HepG2 (cell line): Measurements from ENCODE around the gene PARK7. TPM values are rescaled to one million over a fixed set of nuclear protein-coding genes. Genes with fewer than 3 reads are reported as not detected.

ENCODE experiments used
- GMEB1 ChIP-seq: sonication (generic); formaldehyde crosslinking; IDR thresholded peaks from 2 replicates; pipeline ENCODE4 v1.5.1; 2020; ENCODE audit warnings: missing genetic modification reagents, mild to moderate bottlenecking, borderline replicate concordance
- JUN ChIP-seq: sonication (generic); formaldehyde crosslinking; IDR thresholded peaks from 2 replicates; pipeline ENCODE4 v1.4.0; 2020; ENCODE audit warnings: mild to moderate bottlenecking, missing genetic modification reagents
- RFXANK ChIP-seq: IDR thresholded peaks from 2 replicates; pipeline ENCODE4 v1.6.1; 2016
- SAFB2 ChIP-seq: sonication (generic); formaldehyde crosslinking; IDR thresholded peaks from 2 replicates; pipeline ENCODE4 v1.5.1; 2020; ENCODE audit warnings: missing genetic modification reagents, low read depth, mild to moderate bottlenecking, borderline replicate concordance
- SOX13 ChIP-seq, 3 experiments: fragments of 450-650 bp in 1 of 3; sonication (generic) in 1 of 3; formaldehyde crosslinking in 1 of 3; IDR thresholded peaks in 2 of 3; conservative IDR thresholded peaks in 1 of 3; 2 replicates each; pipeline versions ENCODE4 v1.5.0 to v1.6.1; 2016 to 2020; ENCODE audit warnings: antibody characterized with exemption in 1 of 3, mild to moderate bottlenecking in 1 of 3, missing compliant biosample characterization in 1 of 3, missing genetic modification reagents in 1 of 3, moderate library complexity in 1 of 3
- SYNCRIP ChIP-seq: fragments of 200-400 bp; formaldehyde crosslinking; IDR thresholded peaks from 2 replicates; pipeline ENCODE4 v1.6.1; 2018; ENCODE audit warnings: mild to moderate bottlenecking, low read depth, low read length; ENCODE audit not compliant: insufficient read depth
- TARDBP ChIP-seq: sonication (generic); formaldehyde crosslinking; IDR thresholded peaks from 2 replicates; pipeline ENCODE4 v1.8.0; 2022; ENCODE audit warnings: mild to moderate bottlenecking, missing genetic modification reagents
- ZNF205 ChIP-seq: IDR thresholded peaks from 2 replicates; pipeline ENCODE4 v1.6.1; 2018; ENCODE audit warnings: missing biosample characterization, missing genetic modification reagents
- ZNF709 ChIP-seq: sonication (generic); formaldehyde crosslinking; IDR thresholded peaks from 2 replicates; pipeline ENCODE4 v1.5.0; 2020; ENCODE audit warnings: mild to moderate bottlenecking, missing genetic modification reagents
- ZNF772 ChIP-seq: sonication (generic); formaldehyde crosslinking; IDR thresholded peaks from 2 replicates; pipeline ENCODE4 v1.5.0; 2020; ENCODE audit warnings: mild to moderate bottlenecking, missing genetic modification reagents
- ZNF839 ChIP-seq: sonication (generic); formaldehyde crosslinking; IDR thresholded peaks from 2 replicates; pipeline ENCODE4 v1.4.0; 2020; ENCODE audit warnings: missing genetic modification reagents, mild to moderate bottlenecking, borderline replicate concordance
- polyA plus RNA-seq, 8 experiments: library from polyadenylated mRNA; depleted of rRNA in 3 of 8; stranded (reverse) in 7 of 8; unstranded in 1 of 8; fragments of >200 nt; fragmentation: Illumina TruSeq in 4 of 8; extraction: Trizol in 4 of 8; gene quantifications; 2 replicates each; pipeline versions ENCODE4 v1.2.1 to v1.2.3, GENCODE V29; 2011 to 2016; ENCODE audit warnings: low read depth in 4 of 8, missing spikeins in 1 of 8, mixed read lengths in 1 of 8; ENCODE audit not compliant: insufficient read depth in 1 of 8
- total RNA-seq, 5 experiments: library from RNA; depleted of rRNA; stranded (reverse); fragments of >200 nt; fragmentation: Illumina TruSeq; extraction: Trizol; gene quantifications; 2 replicates each; pipeline ENCODE4 v1.2.3, GENCODE V29; 2016; ENCODE audit warnings: low read depth in 1 of 5
- TF ChIP-seq, protein P1 (sequence below): sonication (generic); formaldehyde crosslinking; IDR thresholded peaks from 2 replicates; pipeline ENCODE4 v1.5.1; 2020; ENCODE audit warnings: mild to moderate bottlenecking, missing genetic modification reagents, borderline replicate concordance
- TF ChIP-seq, protein P2 (sequence below): IDR thresholded peaks from 2 replicates; pipeline ENCODE4 v1.6.1; 2016
- TF ChIP-seq, protein P3 (sequence below): sonication (generic); formaldehyde crosslinking; IDR thresholded peaks from 2 replicates; pipeline ENCODE4 v1.8.1; 2023; ENCODE audit warnings: missing genetic modification reagents, inconsistent platforms, borderline replicate concordance
- TF ChIP-seq, protein P4 (sequence below): sonication (generic); formaldehyde crosslinking; IDR thresholded peaks from 2 replicates; pipeline ENCODE4 v1.4.0; 2020; ENCODE audit warnings: missing genetic modification reagents, low read depth, mild to moderate bottlenecking, borderline replicate concordance

The PARK7 gene
- total and polyA plus RNA-seq, 2 of the 13 experiments (the other 11 are each of a cell fraction or from before 2014, with no cell fraction given) = 212 to 296 TPM

GRCh38 chr1:8026153-8026975, 64.9 kb downstream of the PARK7 start, which contains the start of gene ERRFI1 (continued):
- TF ChIP-seq SAFB2 (CRISPR knock-in tag) = no peak; the same call in 1 of the 2 replicates
- no peak for TF ChIP-seq SYNCRIP
- TF ChIP-seq, protein P1, sequence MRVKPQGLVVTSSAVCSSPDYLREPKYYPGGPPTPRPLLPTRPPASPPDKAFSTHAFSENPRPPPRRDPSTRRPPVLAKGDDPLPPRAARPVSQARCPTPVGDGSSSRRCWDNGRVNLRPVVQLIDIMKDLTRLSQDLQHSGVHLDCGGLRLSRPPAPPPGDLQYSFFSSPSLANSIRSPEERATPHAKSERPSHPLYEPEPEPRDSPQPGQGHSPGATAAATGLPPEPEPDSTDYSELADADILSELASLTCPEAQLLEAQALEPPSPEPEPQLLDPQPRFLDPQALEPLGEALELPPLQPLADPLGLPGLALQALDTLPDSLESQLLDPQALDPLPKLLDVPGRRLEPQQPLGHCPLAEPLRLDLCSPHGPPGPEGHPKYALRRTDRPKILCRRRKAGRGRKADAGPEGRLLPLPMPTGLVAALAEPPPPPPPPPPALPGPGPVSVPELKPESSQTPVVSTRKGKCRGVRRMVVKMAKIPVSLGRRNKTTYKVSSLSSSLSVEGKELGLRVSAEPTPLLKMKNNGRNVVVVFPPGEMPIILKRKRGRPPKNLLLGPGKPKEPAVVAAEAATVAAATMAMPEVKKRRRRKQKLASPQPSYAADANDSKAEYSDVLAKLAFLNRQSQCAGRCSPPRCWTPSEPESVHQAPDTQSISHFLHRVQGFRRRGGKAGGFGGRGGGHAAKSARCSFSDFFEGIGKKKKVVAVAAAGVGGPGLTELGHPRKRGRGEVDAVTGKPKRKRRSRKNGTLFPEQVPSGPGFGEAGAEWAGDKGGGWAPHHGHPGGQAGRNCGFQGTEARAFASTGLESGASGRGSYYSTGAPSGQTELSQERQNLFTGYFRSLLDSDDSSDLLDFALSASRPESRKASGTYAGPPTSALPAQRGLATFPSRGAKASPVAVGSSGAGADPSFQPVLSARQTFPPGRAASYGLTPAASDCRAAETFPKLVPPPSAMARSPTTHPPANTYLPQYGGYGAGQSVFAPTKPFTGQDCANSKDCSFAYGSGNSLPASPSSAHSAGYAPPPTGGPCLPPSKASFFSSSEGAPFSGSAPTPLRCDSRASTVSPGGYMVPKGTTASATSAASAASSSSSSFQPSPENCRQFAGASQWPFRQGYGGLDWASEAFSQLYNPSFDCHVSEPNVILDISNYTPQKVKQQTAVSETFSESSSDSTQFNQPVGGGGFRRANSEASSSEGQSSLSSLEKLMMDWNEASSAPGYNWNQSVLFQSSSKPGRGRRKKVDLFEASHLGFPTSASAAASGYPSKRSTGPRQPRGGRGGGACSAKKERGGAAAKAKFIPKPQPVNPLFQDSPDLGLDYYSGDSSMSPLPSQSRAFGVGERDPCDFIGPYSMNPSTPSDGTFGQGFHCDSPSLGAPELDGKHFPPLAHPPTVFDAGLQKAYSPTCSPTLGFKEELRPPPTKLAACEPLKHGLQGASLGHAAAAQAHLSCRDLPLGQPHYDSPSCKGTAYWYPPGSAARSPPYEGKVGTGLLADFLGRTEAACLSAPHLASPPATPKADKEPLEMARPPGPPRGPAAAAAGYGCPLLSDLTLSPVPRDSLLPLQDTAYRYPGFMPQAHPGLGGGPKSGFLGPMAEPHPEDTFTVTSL (CRISPR knock-in tag) = peak; percentile 78
- TF ChIP-seq ZNF709 (CRISPR knock-in tag) = peak; percentile 46; the same call in 1 of the 2 replicates
- peak; percentile 25; the same call in 1 of the 2 replicates for TF ChIP-seq ZNF772 (CRISPR knock-in tag)
- TF ChIP-seq, protein P2, sequence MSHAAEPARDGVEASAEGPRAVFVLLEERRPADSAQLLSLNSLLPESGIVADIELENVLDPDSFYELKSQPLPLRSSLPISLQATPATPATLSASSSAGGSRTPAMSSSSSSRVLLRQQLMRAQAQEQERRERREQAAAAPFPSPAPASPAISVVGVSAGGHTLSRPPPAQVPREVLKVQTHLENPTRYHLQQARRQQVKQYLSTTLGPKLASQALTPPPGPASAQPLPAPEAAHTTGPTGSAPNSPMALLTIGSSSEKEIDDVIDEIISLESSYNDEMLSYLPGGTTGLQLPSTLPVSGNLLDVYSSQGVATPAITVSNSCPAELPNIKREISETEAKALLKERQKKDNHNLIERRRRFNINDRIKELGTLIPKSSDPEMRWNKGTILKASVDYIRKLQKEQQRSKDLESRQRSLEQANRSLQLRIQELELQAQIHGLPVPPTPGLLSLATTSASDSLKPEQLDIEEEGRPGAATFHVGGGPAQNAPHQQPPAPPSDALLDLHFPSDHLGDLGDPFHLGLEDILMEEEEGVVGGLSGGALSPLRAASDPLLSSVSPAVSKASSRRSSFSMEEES (CRISPR knock-in tag) = peak; percentile 63; the same call in 1 of the 2 replicates
- peak; percentile 92 for TF ChIP-seq GMEB1
- peak; percentile 78 for TF ChIP-seq ZNF205 (CRISPR knock-in tag)
- TF ChIP-seq ZNF839 (CRISPR knock-in tag) = no peak
- no peak for TF ChIP-seq RFXANK (CRISPR knock-in tag)
- TF ChIP-seq, protein P3, sequence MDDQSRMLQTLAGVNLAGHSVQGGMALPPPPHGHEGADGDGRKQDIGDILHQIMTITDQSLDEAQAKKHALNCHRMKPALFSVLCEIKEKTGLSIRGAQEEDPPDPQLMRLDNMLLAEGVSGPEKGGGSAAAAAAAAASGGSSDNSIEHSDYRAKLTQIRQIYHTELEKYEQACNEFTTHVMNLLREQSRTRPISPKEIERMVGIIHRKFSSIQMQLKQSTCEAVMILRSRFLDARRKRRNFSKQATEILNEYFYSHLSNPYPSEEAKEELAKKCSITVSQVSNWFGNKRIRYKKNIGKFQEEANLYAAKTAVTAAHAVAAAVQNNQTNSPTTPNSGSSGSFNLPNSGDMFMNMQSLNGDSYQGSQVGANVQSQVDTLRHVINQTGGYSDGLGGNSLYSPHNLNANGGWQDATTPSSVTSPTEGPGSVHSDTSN = peak; percentile 74; the same call in 1 of the 2 replicates
- TF ChIP-seq JUN = no peak
- TF ChIP-seq, protein P4, sequence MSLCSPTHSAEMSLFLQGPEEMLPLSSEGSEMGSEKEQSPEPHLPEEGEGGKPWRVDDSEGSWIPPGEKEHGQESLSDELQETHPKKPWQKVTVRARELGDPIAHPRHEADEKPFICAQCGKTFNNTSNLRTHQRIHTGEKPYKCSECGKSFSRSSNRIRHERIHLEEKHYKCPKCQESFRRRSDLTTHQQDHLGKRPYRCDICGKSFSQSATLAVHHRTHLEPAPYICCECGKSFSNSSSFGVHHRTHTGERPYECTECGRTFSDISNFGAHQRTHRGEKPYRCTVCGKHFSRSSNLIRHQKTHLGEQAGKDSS (CRISPR knock-in tag) = peak; percentile 90
- TF ChIP-seq SOX13 (IDR thresholded peaks at IDR 0.05) = no peak
- peak in 1 of 2 experiments; percentile 51; a peak in 2 of 4 replicates for TF ChIP-seq SOX13 (CRISPR knock-in tag; conservative IDR thresholded peaks at IDR 0.05 in 1 of 2, IDR thresholded peaks at IDR 0.05 in 1 of 2)
- TF ChIP-seq TARDBP (CRISPR knock-in tag) = peak; percentile 63; the same call in 1 of the 2 replicates
